Smooth muscle cell (in vitro differentiated cells): ENCODE data around the gene ALK. TPM values are rescaled to one million over a fixed set of nuclear protein-coding genes. Genes with fewer than 3 reads are reported as not detected.

ENCODE experiments used
- DNase-seq: peaks from one replicate; lab custom pipeline; 2025; ENCODE audit not compliant: unreplicated experiment; lab: John Stamatoyannopoulos, UW
- H2AFZ ChIP-seq: fragments of 200-600 bp; sonication (generic); 2 replicates; pipeline ENCODE4 v1.6.0; 2016; ENCODE audit warnings: antibody characterized with exemption, low read depth, mild to moderate bottlenecking
- H3F3A ChIP-seq: fragments of 200-600 bp; sonication (generic); 2 replicates; pipeline ENCODE4 v1.6.0; 2017; ENCODE audit warnings: antibody characterized with exemption, low read depth
- H3K27ac ChIP-seq: fragments of 200-600 bp; sonication (generic); 2 replicates; pipeline ENCODE4 v1.5.1; 2016; ENCODE audit warnings: low read depth, mild to moderate bottlenecking
- H3K27me3 ChIP-seq: fragments of 200-600 bp; sonication (generic); 2 replicates; pipeline ENCODE4 v1.6.1; 2016; ENCODE audit warnings: low read depth, mild to moderate bottlenecking
- H3K36me3 ChIP-seq: fragments of 200-600 bp; sonication (generic); 2 replicates; pipeline ENCODE4 v1.5.1; 2016; ENCODE audit warnings: low read depth
- H3K4me1 ChIP-seq: fragments of 200-600 bp; sonication (generic); 2 replicates; pipeline ENCODE4 v1.5.1; 2016; ENCODE audit warnings: low read depth
- H3K4me2 ChIP-seq: fragments of 200-600 bp; sonication (generic); 2 replicates; pipeline ENCODE4 v1.6.0; 2016; ENCODE audit warnings: mild to moderate bottlenecking
- H3K4me3 ChIP-seq: fragments of 200-600 bp; sonication (generic); 2 replicates; pipeline ENCODE4 v1.5.1; 2016; ENCODE audit warnings: mild to moderate bottlenecking
- H3K79me2 ChIP-seq: fragments of 200-600 bp; sonication (generic); 2 replicates; pipeline ENCODE4 v1.6.0; 2016; ENCODE audit warnings: low read depth, mild to moderate bottlenecking
- H3K9ac ChIP-seq: fragments of 200-600 bp; sonication (generic); 2 replicates; pipeline ENCODE4 v1.6.0; 2016; ENCODE audit warnings: low read depth
- H3K9me3 ChIP-seq: fragments of 200-600 bp; sonication (generic); replicated peaks from 2 replicates; pipeline ENCODE4 v1.5.1; 2016; ENCODE audit warnings: low read depth
- H4K20me1 ChIP-seq: fragments of 200-600 bp; sonication (generic); 2 replicates; pipeline ENCODE4 v1.6.0; 2016; ENCODE audit warnings: low read depth
- CTCF ChIP-seq: fragments of 200-600 bp; sonication (generic); IDR thresholded peaks from 2 replicates; pipeline ENCODE4 v1.5.1; 2017; ENCODE audit warnings: borderline replicate concordance, mild to moderate bottlenecking, antibody characterized with exemption; ENCODE audit not compliant: insufficient read depth, poor library complexity, severe bottlenecking
- WGBS: methylation state at CpG from one replicate; pipeline ENCODE4 v1.1.7; 2016; ENCODE audit warnings: low lambda C conversion rate; 5-methylcytosine and 5-hydroxymethylcytosine counted together
- polyA plus RNA-seq: library from polyadenylated mRNA; unstranded; fragments of >200 nt; fragmentation: Nextera tagmentation; extraction: Ambion mirVana; gene quantifications from 2 replicates; pipeline ENCODE4 v1.2.1, GENCODE V29; 2016
- total RNA-seq: library from RNA; depleted of rRNA; stranded (reverse); fragments of >200 nt; gene quantifications from 2 replicates; pipeline ENCODE4 v1.2.3, GENCODE V29; 2014

ALK gene
- total and polyA plus RNA-seq, 2 experiments from 2014 or later = 0.13 to 0.19 TPM

GRCh38 chr2:29227935-29228675, 693.3 kb downstream of the ALK start:
- H3K27ac ChIP-seq = peak overlapping the region; percentile 82
- no peaks in the 10 kb centered on the region for H3K4me1 ChIP-seq
- no peak overlapping the region for H3K4me3 ChIP-seq
- no peak for TF ChIP-seq CTCF
- WGBS = 16% methylated on average over 15 of the region's 15 CpGs
- H2AFZ ChIP-seq = no peak overlapping the region
- peak overlapping the region; percentile 73 for H3K4me2 ChIP-seq
- H3K79me2 ChIP-seq = no peaks in the 10 kb centered on the region
- no peaks in the 10 kb centered on the region for H4K20me1 ChIP-seq
- no peaks in the 10 kb centered on the region for H3F3A ChIP-seq
- no peak overlapping the region for H3K9ac ChIP-seq
- peak; percentile 17 for DNase-seq
- H3K36me3 ChIP-seq = no peaks in the 10 kb centered on the region
- H3K9me3 ChIP-seq = no peaks in the 10 kb centered on the region
- no peaks in the 10 kb centered on the region for H3K27me3 ChIP-seq

- no peaks in the 10 kb centered on the region for H4K20me1 ChIP-seq
- no peak for TF ChIP-seq CTCF
- no peak overlapping the region for H3K4me3 ChIP-seq
- no peak overlapping the region for H3K27ac ChIP-seq
- H3K79me2 ChIP-seq = no peaks in the 10 kb centered on the region
- no peaks in the 10 kb centered on the region for H3F3A ChIP-seq
- no peaks in the 10 kb centered on the region for H3K27me3 ChIP-seq
- no peak overlapping the region for H3K9ac ChIP-seq
- no peaks in the 10 kb centered on the region for H3K36me3 ChIP-seq
- no peaks in the 10 kb centered on the region for H3K4me1 ChIP-seq
- whole genome bisulfite sequencing = 85% methylated on average over 7 of the region's 7 CpGs
- no peak for DNase-seq
- H2AFZ ChIP-seq = no peak overlapping the region
- H3K9me3 ChIP-seq = no peaks in the 10 kb centered on the region
- H3K4me2 ChIP-seq = no peak overlapping the region
Observed at GRCh38 chr2:29226808-29227207, 694.6 kb downstream of the ALK start.

- Histone ChIP-seq H2AFZ (no peak overlapping the region), H3K36me3 (no peaks in the 10 kb centered on the region), H3F3A (no peaks in the 10 kb centered on the region), H3K9ac (no peak overlapping the region), H3K4me2 (no peak overlapping the region), H3K79me2 (no peaks in the 10 kb centered on the region), H3K4me1 (no peaks in the 10 kb centered on the region), H4K20me1 (no peaks in the 10 kb centered on the region), H3K9me3 (no peaks in the 10 kb centered on the region), H3K4me3 (no peak overlapping the region), H3K27ac (no peak overlapping the region), H3K27me3 (no peaks in the 10 kb centered on the region)
- no peak for DNase-seq
- WGBS = 94% methylated on average over 3 of the region's 3 CpGs
- no peak for TF ChIP-seq CTCF
Observed at GRCh38 chr2:29226375-29226774, 695.0 kb downstream of the ALK start.

- Histone ChIP-seq H3K36me3 (no peaks in the 10 kb centered on the region), H3K27ac (no peak overlapping the region), H3K4me2 (no peak overlapping the region), H3K4me3 (no peak overlapping the region), H2AFZ (no peak overlapping the region), H3F3A (no peaks in the 10 kb centered on the region), H3K9me3 (no peaks in the 10 kb centered on the region), H3K9ac (no peak overlapping the region), H4K20me1 (no peaks in the 10 kb centered on the region), H3K4me1 (no peaks in the 10 kb centered on the region), H3K27me3 (no peaks in the 10 kb centered on the region), H3K79me2 (no peaks in the 10 kb centered on the region)
- WGBS = 86% methylated on average over 8 of the region's 8 CpGs
- no peak for TF ChIP-seq CTCF
- DNase-seq = no peak
Observed at GRCh38 chr2:29225814-29226213, 695.6 kb downstream of the ALK start.
